ENCODE measurements around the gene MB21D2.
"Not testable (repeated sequence)": the region's sequence is repeated elsewhere in the genome, so short reads cannot be mapped to it uniquely, and the experiment has no call there.

MB21D2 gene

GRCh38 chr3:192851821-192852372 is 65.8 kb downstream of the MB21D2 start:
- no peak for DNase-seq

GRCh38 chr3:192850451-192850981 is 67.1 kb downstream of the MB21D2 start:
- DNase-seq = peak; percentile 9

DNA sequence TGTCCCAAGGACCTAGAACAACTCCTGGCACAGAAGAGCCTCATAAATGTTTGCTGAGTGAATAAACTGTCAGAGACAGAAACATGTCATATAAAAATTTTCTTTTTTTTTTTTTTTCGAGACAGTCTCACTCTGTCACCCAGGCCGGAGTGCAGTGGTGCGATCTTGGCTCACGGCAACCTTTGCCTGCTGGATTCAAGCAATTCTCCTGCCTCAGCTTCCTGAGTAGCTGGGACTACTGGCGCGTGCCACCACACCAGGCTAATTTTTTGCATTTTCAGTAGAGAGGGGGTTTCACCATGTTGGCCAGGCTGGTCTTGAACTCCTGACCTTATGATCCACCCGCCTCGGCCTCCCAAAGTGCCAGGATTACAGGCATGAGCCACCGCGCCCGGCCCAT is 67.8 kb downstream of the MB21D2 start:
- not testable (repeated sequence) for DNase-seq

DNA sequence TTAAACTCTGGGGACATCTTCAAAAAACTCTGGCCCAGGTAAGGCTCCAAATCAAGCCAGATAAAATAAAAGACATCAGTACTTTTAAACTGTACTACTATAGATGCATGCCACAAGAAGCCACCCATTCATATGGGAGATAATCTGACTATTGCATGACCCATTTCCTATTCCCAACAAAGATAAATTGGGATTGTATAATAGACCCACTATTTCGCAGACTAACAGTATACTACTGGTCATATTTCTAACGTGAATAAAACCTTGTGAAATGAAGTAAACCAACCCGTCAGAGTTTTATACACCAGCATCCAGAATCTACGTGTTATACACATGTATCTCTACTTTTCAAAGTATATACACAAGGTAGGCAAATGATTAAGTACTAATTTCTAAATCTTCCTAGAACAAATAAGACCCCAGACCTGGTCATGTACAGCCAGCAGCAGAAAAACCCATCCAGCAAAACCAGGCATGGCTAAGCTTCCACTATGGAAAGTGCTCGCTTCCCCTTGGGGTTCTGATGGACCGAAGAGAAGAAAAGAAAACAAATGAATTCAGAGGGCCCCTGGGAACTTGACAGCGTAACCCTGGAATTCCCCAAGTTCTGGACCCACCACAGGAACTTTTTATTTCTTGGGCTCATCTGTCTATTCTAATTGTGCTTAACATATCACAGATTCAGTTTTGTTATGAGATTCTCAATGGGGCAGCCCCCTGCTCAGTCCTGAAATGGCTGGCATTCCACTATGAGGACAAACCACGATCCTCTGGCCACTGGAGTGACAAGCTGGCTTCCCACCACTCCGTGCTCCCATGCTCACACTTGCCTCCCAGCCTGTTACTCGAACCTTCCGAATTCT is 69.1 kb downstream of the MB21D2 start:
- DNase-seq = no peak

DNA sequence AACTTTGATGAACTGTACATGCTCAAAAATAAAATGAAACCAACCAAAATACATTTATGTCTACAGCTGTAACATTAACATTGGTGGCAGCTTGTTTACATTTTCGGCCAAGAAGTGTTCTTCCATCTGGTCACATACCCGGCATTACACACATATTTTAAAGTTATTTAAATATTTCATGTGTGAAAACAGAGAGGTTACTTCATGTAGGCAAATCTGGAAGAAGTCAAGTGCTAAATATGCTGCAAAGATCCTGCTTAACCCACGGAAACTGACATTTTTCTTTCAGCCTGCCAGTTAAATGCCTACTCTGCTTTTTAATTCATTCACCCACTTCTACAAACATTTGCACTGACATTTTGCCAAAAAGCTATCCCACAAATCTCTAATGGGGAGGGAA is 69.7 kb downstream of the MB21D2 start:
- no peak for DNase-seq

- no peak for DNase-seq
Measured at GRCh38 chr3:192845526-192845855, 72.2 kb downstream of the MB21D2 start.

GRCh38 chr3:192844836-192845525 is 72.7 kb downstream of the MB21D2 start:
- no peak for DNase-seq

- DNase-seq = no peak
Measured at GRCh38 chr3:192844486-192844765, 73.2 kb downstream of the MB21D2 start.

DNA sequence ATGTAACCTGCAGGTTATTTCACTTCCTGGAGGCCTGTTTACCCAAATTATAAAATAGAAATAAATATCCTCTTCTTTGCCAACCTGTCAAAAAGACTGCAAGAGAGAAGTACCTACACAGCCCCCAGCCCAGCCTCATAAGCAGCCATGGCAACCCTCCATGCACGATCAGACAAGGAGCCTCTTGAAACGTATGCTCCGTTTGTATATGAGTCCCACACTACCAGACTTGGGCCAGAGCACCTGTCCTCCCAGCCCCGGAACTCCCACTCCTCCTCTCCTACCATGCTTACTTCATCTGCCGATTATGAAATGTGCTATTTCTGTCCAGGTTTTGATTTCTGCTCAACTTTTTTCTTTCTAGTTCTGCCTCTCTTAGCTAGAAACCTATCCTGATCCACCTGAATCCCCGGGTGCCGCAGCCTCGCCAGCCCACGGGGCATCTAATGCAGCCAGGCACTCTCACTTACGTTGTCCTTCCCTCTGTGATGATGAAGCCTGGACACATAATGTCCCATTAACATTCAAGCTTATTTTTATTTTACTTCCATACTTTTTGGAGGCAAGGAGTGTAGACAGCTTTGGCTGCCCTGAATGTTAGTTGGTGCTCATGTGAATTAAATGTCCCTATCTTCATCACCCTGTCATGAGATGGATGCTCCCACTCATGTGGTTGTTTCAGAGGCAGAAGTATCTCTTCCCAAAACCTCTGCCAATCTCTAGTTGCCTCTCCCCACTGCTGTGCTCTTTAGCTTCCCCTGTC is 73.8 kb downstream of the MB21D2 start:
- DNase-seq = no peak

DNA sequence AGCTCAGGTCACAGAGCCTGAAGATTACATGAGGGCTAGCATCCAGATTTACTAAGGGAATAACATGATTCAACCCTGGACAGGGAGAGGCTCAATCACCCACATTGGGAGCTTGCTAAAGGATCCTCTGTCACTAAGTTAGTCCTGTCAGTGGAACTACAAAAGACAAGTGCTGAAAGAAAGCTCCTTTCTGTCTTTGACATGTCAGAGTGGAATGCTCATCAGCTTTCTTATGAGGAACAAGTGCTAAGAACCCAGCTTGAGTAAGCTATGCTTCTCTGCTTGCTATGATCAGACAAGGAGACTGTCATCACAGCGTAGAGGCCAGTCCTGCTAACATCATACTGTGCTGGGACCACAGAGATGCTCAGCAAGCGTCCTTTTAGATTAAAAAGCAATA is 74.5 kb downstream of the MB21D2 start:
- DNase-seq = no peak

DNA sequence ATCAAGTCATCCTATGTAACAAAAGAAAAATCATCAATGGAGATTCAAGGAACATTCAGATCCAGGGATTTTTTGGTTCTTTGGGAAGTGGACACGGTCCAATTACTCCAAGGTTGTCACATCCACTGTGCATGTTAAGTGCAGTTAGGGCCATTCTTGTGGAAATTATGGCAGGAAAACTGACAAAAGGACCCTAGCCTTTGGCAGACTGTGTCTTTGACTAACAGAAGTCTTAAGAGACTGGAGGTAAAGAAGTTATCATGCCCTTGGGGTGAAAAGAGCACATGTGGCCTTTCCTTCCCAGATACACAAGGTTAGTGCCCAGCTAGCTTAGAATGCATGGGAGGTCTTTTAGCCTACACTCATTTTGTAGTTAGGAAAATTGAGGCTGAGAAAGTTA is 74.9 kb downstream of the MB21D2 start:
- DNase-seq = no peak

GRCh38 chr3:192842138-192842537 is 75.5 kb downstream of the MB21D2 start:
- no peak for DNase-seq

DNA sequence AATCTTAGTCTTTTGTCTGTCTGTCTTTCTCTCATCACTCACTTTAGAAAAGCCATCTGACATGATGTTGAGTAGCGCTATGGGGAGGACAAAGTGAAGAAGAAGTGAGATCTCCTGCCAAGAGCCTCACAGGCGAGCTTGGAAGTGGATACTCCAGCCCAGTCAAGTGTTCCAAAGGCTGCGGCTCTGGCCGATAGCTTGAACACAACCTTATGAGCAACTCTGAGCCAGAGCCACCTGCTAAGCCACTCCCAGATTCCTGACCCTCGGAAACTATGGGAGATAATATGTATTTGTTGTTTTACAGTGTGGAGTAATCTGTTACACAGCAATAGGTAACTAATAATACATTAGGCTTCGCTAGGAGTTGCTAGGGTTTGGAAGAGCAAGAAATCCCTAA is 76.2 kb downstream of the MB21D2 start:
- no peak for DNase-seq

DNA sequence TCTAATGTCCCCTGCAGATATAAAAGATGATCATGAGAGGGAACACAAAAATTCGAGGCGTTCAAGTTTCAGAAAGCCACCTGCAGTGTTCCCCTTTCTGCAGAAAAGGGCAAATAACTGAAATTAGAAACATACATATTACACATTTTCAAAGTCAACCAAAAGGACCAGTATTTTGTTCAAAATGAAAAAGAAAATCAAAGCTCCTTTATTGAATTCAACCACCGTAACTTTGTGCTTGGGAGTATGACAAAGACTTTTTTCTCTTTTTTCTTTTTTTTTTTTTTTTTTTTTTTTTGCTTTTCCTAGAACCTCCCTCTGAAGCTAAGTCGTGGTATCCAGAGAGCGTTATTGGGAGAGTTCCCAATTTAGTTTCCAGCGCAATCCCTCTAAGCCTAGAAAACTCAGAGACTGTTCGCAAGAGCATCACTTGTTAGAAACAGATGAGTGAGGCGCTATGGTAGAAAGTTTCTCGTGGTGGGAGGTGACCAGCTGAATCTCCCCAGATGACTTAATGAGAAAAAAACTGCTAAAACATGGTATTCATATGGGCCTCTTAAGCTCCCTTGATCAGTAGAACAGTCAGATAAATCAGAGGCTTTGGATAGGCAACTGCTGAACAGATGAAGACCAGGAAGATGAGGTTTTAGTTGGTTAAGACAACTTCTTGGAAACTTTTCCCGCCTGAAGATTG is 77.4 kb downstream of the MB21D2 start:
- no peak for DNase-seq

DNA sequence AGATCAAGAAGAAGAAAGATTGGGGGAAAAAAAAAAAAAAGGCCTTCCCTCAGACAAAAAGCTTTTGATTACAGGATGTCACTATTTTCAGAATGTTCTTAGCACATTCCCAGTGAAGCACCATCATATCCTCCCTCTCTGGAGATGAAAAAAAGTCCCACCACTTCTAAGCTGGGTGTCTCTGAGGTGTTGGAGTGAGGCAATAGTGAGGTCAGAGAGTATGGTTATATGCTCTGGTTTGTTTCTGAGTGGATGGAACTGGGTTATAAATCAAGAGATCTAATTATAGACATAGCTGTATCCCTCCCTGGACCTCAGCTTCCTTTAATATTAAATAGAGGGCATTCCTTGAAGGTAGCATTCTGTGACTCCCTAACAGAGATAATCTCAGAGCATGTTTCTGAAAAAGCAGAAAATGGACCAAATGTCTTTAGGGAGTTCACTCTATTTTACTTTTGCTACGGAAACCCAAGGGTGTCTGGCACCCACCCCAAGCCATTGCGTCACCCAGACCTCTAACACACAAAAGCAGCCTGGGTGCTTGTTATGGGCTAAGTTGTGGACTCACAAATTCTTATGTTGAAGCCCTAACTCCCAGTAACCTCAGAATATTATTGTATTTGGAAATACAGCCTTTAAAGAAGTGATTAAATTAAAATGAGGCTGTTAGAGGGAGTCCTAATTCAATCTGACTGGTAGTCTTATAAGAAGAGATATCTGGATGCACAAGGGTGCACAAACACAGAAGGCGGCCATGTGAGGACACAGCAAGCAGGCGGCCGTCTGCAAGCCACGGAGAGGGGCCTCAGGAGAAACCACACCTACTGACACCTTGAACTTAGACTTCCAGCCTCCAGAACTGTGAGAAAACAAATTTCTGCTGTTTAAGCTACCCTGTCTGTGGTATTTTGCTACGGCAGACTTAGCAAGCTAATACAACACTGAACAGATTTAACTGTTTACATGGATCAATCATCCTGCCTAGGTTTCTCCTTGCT is 81.5 kb downstream of the MB21D2 start:
- no peak for DNase-seq

- no peak for DNase-seq
Measured at GRCh38 chr3:192834428-192834827, 83.2 kb downstream of the MB21D2 start.

DNA sequence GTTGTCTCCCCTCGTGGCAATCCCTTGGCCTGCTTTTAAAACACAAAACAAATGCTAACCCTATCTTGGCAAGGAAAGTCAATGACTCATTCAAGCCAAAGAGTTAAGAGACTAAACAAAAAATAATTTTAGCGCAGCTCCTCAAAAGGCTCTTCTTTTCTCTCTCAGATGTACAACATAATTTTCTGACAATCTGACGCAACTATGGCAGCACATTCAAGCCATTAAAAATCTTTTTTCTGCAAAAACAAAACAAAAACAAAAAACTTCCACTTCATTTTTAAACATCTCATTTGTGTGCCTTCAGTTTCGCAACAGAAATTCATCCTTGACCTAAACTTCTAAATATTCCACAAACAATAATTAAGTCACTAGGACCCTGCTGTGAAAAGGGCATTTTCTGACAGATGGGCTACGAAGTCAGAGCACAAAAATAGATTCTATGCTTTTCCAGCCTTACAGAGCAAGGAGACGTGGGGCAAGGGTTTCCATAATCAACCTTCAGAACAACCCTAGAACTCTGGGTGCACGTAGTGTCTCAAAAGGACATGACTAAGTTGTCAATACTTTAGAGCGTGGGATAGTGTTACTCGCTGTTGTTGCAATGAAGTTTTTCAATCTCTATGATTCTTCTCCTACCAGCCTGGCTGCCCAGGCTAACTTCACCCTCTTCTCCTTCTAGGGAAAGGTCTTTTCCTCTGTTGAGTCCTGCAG is 84.3 kb downstream of the MB21D2 start:
- DNase-seq = no peak

DNA sequence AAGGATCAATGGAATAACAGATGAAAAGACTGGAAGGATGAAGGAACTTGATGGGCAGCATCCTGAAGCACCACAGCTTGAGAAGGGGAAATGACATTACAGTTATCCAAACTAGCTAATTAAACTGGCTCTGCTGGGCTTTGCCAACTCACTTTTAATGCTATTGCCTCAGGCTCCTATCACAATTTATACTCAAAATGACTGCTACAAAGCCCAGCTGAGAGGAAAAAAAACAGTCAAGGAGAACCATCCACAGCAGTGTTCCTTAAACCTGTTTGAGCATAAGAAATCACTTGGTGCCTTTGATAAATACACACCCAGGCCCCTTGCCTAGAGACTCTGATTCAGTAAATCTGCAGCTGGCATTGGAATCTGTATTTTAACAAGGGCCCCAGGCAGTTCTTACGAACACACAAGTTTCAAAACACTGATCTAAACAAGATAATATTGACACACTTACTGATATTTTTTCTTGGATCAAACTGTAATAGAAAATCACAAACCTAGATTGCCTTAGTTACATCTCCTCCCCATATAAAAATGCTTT is 85.8 kb downstream of the MB21D2 start:
- DNase-seq = no peak

DNA sequence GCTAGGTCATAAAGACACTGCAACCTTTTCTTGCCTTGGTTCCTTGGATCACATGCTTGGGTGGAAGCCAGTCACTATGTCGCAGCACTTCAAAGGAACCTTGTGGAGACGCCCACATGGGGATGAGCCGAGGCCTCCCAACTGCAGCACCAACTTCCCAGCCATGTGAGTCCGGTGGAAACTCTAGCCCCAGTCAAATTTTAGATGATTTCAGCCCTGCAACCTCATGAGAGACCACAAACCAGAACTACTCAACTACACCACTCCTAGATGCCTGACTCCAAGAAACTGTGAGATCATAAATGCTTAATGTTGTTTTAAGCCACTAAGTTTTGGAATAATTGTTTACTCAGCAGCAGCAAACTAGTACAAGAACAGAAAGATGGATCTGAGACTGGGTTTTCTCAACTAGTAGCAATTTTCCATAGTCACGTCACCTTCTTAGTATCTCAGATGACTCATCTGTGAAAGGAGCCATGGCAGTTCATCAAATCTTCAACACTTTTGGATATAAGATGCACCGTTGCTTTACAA is 86.5 kb downstream of the MB21D2 start:
- no peak for DNase-seq
